Erythroblast (primary cell): Measurements from ENCODE around the gene TACR1.

Experiments used
- GATA1 ChIP-seq: IDR thresholded peaks from 2 replicates; pipeline ENCODE4 v1.6.1; 2011; ENCODE audit warnings: low read depth, mild to moderate bottlenecking, control low read depth, low read length, moderate library complexity
- POLR2A ChIP-seq: IDR thresholded peaks from 2 replicates; pipeline ENCODE4 v1.6.1; 2011; ENCODE audit warnings: mild to moderate bottlenecking, low read length

GRCh38 chr2:75180476-75180875 is 18.8 kb downstream of the TACR1 start:
- TF ChIP-seq POLR2A (no peak), GATA1 (no peak)
